IMR-90 (cell line): Measurements from ENCODE around the gene NAA38. TPM values are rescaled to one million over a fixed set of nuclear protein-coding genes. Genes with fewer than 3 reads are reported as not detected.

Experiments used
- ATAC-seq: fragments of 200-7000 bp; cut with Tn5 transposase; 2 replicates; pipeline ENCODE4 v1.9.1; 2020; ENCODE audit warnings: low read depth, mild to moderate bottlenecking, moderate library complexity
- BruUV-seq: library from RNA; stranded (reverse); fragments of 400-500 nt; replicated peaks from 2 replicates; lab custom pipeline; 2021; lab: Mats Ljungman, UMichigan
- CTCF ChIA-PET: fragments of 300-600 bp; formaldehyde crosslinking; extraction: SDS; loops from one replicate; lab custom pipeline; 2021; ENCODE audit warnings: antibody characterized with exemption; lab: Yijun Ruan, JAX
- POLR2A ChIA-PET: fragments of 300-600 bp; sonication (Branson Sonifier 250); formaldehyde crosslinking; loops from one replicate; lab custom pipeline; 2022; ENCODE audit warnings: antibody characterized with exemption; ENCODE audit not compliant: unreplicated experiment; lab: Charles Lee
- DNase-seq: peaks from one replicate; pipeline ENCODE4 v3.0.0; 2013
- H2AFZ ChIP-seq: replicated peaks from 2 replicates; pipeline ENCODE3; 2013; ENCODE audit warnings: low read length, mild to moderate bottlenecking; ENCODE audit not compliant: poor library complexity
- H2AK5ac ChIP-seq: 2 replicates; pipeline ENCODE4 v1.6.1; 2013; ENCODE audit warnings: low read depth, low read length, inconsistent platforms
- H2AK9ac ChIP-seq: replicated peaks from 2 replicates; pipeline ENCODE3; 2013; ENCODE audit warnings: mild to moderate bottlenecking, low read depth, low read length, moderate library complexity; ENCODE audit not compliant: poor library complexity
- H2BK120ac ChIP-seq: 2 replicates; pipeline ENCODE4 v1.6.1; 2013; ENCODE audit warnings: low read depth, low read length, inconsistent platforms
- H2BK15ac ChIP-seq: 3 replicates; pipeline ENCODE4 v1.6.1; 2013; ENCODE audit warnings: low read depth, low read length, inconsistent platforms
- H2BK20ac ChIP-seq: 2 replicates; pipeline ENCODE4 v1.6.1; 2013; ENCODE audit warnings: low read depth, mild to moderate bottlenecking, inconsistent platforms, low read length, moderate library complexity
- H2BK5ac ChIP-seq: 2 replicates; pipeline ENCODE4 v1.6.1; 2013; ENCODE audit warnings: mild to moderate bottlenecking, low read depth, low read length, inconsistent platforms; ENCODE audit not compliant: poor library complexity, severe bottlenecking
- H3K14ac ChIP-seq: replicated peaks from 2 replicates; pipeline ENCODE4 v1.6.1; 2013; ENCODE audit warnings: low read depth, low read length, inconsistent platforms
- H3K18ac ChIP-seq: 2 replicates; pipeline ENCODE4 v1.6.1; 2013; ENCODE audit warnings: low read depth, low read length, control low read depth
- H3K23ac ChIP-seq: 2 replicates; pipeline ENCODE4 v1.6.1; 2013; ENCODE audit warnings: low read depth, low read length, inconsistent platforms
- H3K27ac ChIP-seq: 2 replicates; pipeline ENCODE4 v1.5.1; 2013; ENCODE audit warnings: mild to moderate bottlenecking, control low read depth, low read length; ENCODE audit not compliant: insufficient read depth
- H3K27me3 ChIP-seq: 2 replicates; pipeline ENCODE4 v1.6.1; 2013; ENCODE audit warnings: low read length; ENCODE audit not compliant: control insufficient read depth, insufficient read depth
- H3K36me3 ChIP-seq: 2 replicates; pipeline ENCODE4 v1.6.1; 2013; ENCODE audit warnings: low read length, mixed read lengths; ENCODE audit not compliant: control insufficient read depth, insufficient read depth
- H3K4ac ChIP-seq: 2 replicates; pipeline ENCODE4 v1.6.1; 2013; ENCODE audit warnings: low read depth, low read length, inconsistent platforms
- H3K4me1 ChIP-seq: 2 replicates; pipeline ENCODE4 v1.6.1; 2013; ENCODE audit warnings: low read length, mixed read lengths; ENCODE audit not compliant: control insufficient read depth, insufficient read depth
- H3K4me2 ChIP-seq: 2 replicates; pipeline ENCODE4 v1.6.1; 2013; ENCODE audit warnings: low read depth, mild to moderate bottlenecking, control low read depth, low read length, moderate library complexity
- H3K4me3 ChIP-seq: 2 replicates; pipeline ENCODE4 v1.5.1; 2013; ENCODE audit warnings: low read depth, mild to moderate bottlenecking, control low read depth, low read length, moderate library complexity; ENCODE audit not compliant: insufficient read depth
- H3K56ac ChIP-seq: 2 replicates; pipeline ENCODE4 v1.6.1; 2013; ENCODE audit warnings: low read length, inconsistent platforms; ENCODE audit not compliant: insufficient read depth; ENCODE audit errors: extremely low read depth
- H3K79me1 ChIP-seq, 2 experiments: 2 replicates each; pipeline ENCODE4 v1.6.1; 2013; ENCODE audit warnings: low read length in 2 of 2, inconsistent platforms in 1 of 2, low read depth in 1 of 2
- H3K9ac ChIP-seq: 2 replicates; pipeline ENCODE4 v1.6.1; 2013; ENCODE audit warnings: low read depth, low read length, control low read depth
- H3K9me1 ChIP-seq: 2 replicates; pipeline ENCODE4 v1.6.1; 2013; ENCODE audit warnings: low read length, inconsistent platforms; ENCODE audit not compliant: insufficient read depth
- H3K9me3 ChIP-seq: 2 replicates; pipeline ENCODE4 v1.6.1; 2013; ENCODE audit warnings: low read length; ENCODE audit not compliant: control insufficient read depth, insufficient read depth
- H4K20me1 ChIP-seq: 2 replicates; pipeline ENCODE4 v1.6.1; 2013; ENCODE audit warnings: low read length, inconsistent platforms; ENCODE audit not compliant: insufficient read depth
- H4K5ac ChIP-seq: 2 replicates; pipeline ENCODE4 v1.6.1; 2013; ENCODE audit warnings: mild to moderate bottlenecking, low read depth, low read length, control low read depth
- H4K8ac ChIP-seq, 2 experiments: 2 replicates each; pipeline ENCODE4 v1.6.1; 2013; ENCODE audit warnings: low read depth in 2 of 2, low read length in 2 of 2, control low read depth in 1 of 2, inconsistent platforms in 1 of 2
- H4K91ac ChIP-seq: 2 replicates; pipeline ENCODE4 v1.6.1; 2013; ENCODE audit warnings: low read depth, low read length, inconsistent platforms; ENCODE audit not compliant: insufficient read depth
- CHD1 ChIP-seq: IDR thresholded peaks from 2 replicates; pipeline ENCODE4 v1.6.1; 2012; ENCODE audit warnings: low read depth, low read length, improper control_type of control experiment
- RCOR1 ChIP-seq: IDR thresholded peaks from 2 replicates; pipeline ENCODE4 v1.6.1; 2012; ENCODE audit warnings: mild to moderate bottlenecking, low read length, improper control_type of control experiment; ENCODE audit not compliant: insufficient replicate concordance
- WGBS, 2 experiments: methylation state at CpG; one replicate each; pipeline versions ENCODE4 v1.1.5 to v1.1.7; 2013; ENCODE audit warnings: missing lambda C conversion rate in 2 of 2; ENCODE audit not compliant: insufficient read length in 1 of 2; ENCODE audit errors: extremely low coverage in 2 of 2; 5-methylcytosine and 5-hydroxymethylcytosine counted together
- dilution Hi-C: fragments of 300-500 bp; cut with HindIII; formaldehyde crosslinking; loops from one replicate; pipeline ENCODE4 v1.14.3; 2018; ENCODE audit warnings: low sequenced_read_pairs; ENCODE audit not compliant: unreplicated experiment
- in situ Hi-C: fragments of 300-500 bp; cut with MboI; formaldehyde crosslinking; loops from 3 replicates; pipeline ENCODE4 v1.14.3; 2019; ENCODE audit warnings: low sequenced_read_pairs, inconsistent platforms, mixed read lengths
- intact Hi-C: fragments of 100-400 bp; cut with micrococcal nuclease; formaldehyde crosslinking; loops from 2 replicates; pipeline ENCODE4 v1.10.0; 2022
- polyA plus RNA-seq, 3 experiments: library from polyadenylated mRNA; depleted of rRNA; stranded (reverse); fragments of >200 nt; gene quantifications; 2 replicates each; pipeline ENCODE4 v1.2.3, GENCODE V29; 2012; ENCODE audit warnings: low replicate concordance in 1 of 3
- total RNA-seq: library from RNA; depleted of rRNA; stranded (reverse); fragments of >200 nt; gene quantifications from 2 replicates; pipeline ENCODE4 v1.2.3, GENCODE V29; 2012
- TF ChIP-seq, protein P1 (sequence below): conservative IDR thresholded peaks from 2 replicates; pipeline ENCODE4 v1.5.1; 2012; ENCODE audit warnings: mild to moderate bottlenecking, low read depth, low read length, improper control_type of control experiment
- TF ChIP-seq, protein P2 (sequence below): fragments of 150-350 bp; IDR thresholded peaks from 2 replicates; pipeline ENCODE4 v1.6.1; 2017; ENCODE audit warnings: mild to moderate bottlenecking, antibody characterized with exemption, low read length, low read depth

Gene NAA38
- total and polyA plus RNA-seq, 2 of the 4 experiments (the other 2 are of a cell fraction), result 40.7 to 76.8 TPM

DNA sequence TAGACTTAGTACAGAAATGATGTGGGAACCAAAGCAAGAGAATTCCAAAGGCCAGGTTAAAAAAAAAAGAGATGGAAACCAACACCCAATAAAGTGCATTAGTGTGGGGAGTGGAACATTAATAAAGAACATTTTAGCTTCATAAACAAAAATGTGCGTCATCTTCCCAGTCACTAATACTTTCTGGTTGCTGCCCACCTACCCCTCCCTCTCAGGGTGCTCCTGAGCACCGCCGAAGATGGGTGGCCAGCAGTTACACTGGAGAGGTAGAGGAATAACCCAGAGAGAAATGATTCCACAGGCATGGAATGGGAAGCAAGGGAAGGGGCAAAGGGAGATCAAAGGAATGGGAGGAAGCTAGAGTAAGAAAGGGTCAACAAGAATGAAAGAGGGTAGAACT is 25.3 kb upstream of the NAA38 start:
- H4K91ac ChIP-seq, result no peak overlapping the region
- peak overlapping the region; percentile 49; the same call in 1 of the 2 replicates for H3K27ac ChIP-seq
- H4K20me1 ChIP-seq, result no peaks in the 10 kb centered on the region
- POLR2A ChIA-PET, result no interaction called here
- H3K4me1 ChIP-seq, result peaks cover 8% of the 10 kb centered on the region
- no TSS peak for BruUV-seq
- H3K9me3 ChIP-seq, result no peaks in the 10 kb centered on the region
- H3K56ac ChIP-seq, result no peak overlapping the region
- no peak overlapping the region for H2AK5ac ChIP-seq
- H3K27me3 ChIP-seq, result no peaks in the 10 kb centered on the region
- DNase-seq (no peak), ATAC-seq (no peak)
- no CpG with 5 or more reads among the region's 3 CpGs for WGBS, 2 experiments
- no peak overlapping the region for H2AFZ ChIP-seq
- CTCF ChIA-PET, result no interaction called here
- no peak overlapping the region; the same call in 1 of the 2 replicates for H3K18ac ChIP-seq
- H3K4me3 ChIP-seq, result no peak overlapping the region
- peak overlapping the region; percentile 48 for H3K4me2 ChIP-seq
- H4K5ac ChIP-seq, result peak overlapping the region; percentile 15; the same call in 1 of the 2 replicates
- in situ Hi-C loops (no loop called here), intact Hi-C loops (no loop called here), dilution Hi-C loops (no loop called here)
- H3K9me1 ChIP-seq, result peaks cover 5% of the 10 kb centered on the region; the same call in 1 of the 2 replicates
- peak overlapping the region; percentile 7 to 49; a peak in 1 of 4 replicates for H4K8ac ChIP-seq
- no peak overlapping the region for H2AK9ac ChIP-seq
- H2BK120ac ChIP-seq, result no peak overlapping the region
- peaks cover 4 to 38% of the 10 kb centered on the region in 2 experiments; a peak in 3 of 4 replicates for H3K79me1 ChIP-seq
- 0 out of 2 replicates have a peak overlapping the region, but pooled peaks have one; percentile 2 for H3K14ac ChIP-seq
- H2BK5ac ChIP-seq, result no peak overlapping the region
- H2BK15ac ChIP-seq, result no peak overlapping the region
- H3K36me3 ChIP-seq, result peaks cover 17% of the 10 kb centered on the region
- peak overlapping the region; percentile 30; the same call in 1 of the 2 replicates for H3K4ac ChIP-seq
- H3K9ac ChIP-seq, result peak overlapping the region; percentile 15; the same call in 1 of the 2 replicates
- TF ChIP-seq, protein P1, sequence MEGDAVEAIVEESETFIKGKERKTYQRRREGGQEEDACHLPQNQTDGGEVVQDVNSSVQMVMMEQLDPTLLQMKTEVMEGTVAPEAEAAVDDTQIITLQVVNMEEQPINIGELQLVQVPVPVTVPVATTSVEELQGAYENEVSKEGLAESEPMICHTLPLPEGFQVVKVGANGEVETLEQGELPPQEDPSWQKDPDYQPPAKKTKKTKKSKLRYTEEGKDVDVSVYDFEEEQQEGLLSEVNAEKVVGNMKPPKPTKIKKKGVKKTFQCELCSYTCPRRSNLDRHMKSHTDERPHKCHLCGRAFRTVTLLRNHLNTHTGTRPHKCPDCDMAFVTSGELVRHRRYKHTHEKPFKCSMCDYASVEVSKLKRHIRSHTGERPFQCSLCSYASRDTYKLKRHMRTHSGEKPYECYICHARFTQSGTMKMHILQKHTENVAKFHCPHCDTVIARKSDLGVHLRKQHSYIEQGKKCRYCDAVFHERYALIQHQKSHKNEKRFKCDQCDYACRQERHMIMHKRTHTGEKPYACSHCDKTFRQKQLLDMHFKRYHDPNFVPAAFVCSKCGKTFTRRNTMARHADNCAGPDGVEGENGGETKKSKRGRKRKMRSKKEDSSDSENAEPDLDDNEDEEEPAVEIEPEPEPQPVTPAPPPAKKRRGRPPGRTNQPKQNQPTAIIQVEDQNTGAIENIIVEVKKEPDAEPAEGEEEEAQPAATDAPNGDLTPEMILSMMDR, result no peak
- TF ChIP-seq RCOR1 (no peak), CHD1 (no peak)
- TF ChIP-seq, protein P2, sequence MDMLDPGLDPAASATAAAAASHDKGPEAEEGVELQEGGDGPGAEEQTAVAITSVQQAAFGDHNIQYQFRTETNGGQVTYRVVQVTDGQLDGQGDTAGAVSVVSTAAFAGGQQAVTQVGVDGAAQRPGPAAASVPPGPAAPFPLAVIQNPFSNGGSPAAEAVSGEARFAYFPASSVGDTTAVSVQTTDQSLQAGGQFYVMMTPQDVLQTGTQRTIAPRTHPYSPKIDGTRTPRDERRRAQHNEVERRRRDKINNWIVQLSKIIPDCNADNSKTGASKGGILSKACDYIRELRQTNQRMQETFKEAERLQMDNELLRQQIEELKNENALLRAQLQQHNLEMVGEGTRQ, result no peak
- no peak overlapping the region for H2BK20ac ChIP-seq
- H3K23ac ChIP-seq, result peak overlapping the region; percentile 34; the same call in 1 of the 2 replicates
